CD4-positive, alpha-beta T cell treated with Interleukin-10 for 1 hour (primary cell): ENCODE data around the gene RTN4.
A peak's percentile ranks its signal among the peaks of the same experiment; 100 is the strongest.
"Not testable (repeated sequence)": the region's sequence is repeated elsewhere in the genome, so short reads cannot be mapped to it uniquely, and the experiment has no call there.

Experiments
- DNase-seq: peaks from one replicate; pipeline ENCODE4 v3.0.0-alpha.2; 2020

Gene RTN4, protein sequence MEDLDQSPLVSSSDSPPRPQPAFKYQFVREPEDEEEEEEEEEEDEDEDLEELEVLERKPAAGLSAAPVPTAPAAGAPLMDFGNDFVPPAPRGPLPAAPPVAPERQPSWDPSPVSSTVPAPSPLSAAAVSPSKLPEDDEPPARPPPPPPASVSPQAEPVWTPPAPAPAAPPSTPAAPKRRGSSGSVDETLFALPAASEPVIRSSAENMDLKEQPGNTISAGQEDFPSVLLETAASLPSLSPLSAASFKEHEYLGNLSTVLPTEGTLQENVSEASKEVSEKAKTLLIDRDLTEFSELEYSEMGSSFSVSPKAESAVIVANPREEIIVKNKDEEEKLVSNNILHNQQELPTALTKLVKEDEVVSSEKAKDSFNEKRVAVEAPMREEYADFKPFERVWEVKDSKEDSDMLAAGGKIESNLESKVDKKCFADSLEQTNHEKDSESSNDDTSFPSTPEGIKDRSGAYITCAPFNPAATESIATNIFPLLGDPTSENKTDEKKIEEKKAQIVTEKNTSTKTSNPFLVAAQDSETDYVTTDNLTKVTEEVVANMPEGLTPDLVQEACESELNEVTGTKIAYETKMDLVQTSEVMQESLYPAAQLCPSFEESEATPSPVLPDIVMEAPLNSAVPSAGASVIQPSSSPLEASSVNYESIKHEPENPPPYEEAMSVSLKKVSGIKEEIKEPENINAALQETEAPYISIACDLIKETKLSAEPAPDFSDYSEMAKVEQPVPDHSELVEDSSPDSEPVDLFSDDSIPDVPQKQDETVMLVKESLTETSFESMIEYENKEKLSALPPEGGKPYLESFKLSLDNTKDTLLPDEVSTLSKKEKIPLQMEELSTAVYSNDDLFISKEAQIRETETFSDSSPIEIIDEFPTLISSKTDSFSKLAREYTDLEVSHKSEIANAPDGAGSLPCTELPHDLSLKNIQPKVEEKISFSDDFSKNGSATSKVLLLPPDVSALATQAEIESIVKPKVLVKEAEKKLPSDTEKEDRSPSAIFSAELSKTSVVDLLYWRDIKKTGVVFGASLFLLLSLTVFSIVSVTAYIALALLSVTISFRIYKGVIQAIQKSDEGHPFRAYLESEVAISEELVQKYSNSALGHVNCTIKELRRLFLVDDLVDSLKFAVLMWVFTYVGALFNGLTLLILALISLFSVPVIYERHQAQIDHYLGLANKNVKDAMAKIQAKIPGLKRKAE

DNA sequence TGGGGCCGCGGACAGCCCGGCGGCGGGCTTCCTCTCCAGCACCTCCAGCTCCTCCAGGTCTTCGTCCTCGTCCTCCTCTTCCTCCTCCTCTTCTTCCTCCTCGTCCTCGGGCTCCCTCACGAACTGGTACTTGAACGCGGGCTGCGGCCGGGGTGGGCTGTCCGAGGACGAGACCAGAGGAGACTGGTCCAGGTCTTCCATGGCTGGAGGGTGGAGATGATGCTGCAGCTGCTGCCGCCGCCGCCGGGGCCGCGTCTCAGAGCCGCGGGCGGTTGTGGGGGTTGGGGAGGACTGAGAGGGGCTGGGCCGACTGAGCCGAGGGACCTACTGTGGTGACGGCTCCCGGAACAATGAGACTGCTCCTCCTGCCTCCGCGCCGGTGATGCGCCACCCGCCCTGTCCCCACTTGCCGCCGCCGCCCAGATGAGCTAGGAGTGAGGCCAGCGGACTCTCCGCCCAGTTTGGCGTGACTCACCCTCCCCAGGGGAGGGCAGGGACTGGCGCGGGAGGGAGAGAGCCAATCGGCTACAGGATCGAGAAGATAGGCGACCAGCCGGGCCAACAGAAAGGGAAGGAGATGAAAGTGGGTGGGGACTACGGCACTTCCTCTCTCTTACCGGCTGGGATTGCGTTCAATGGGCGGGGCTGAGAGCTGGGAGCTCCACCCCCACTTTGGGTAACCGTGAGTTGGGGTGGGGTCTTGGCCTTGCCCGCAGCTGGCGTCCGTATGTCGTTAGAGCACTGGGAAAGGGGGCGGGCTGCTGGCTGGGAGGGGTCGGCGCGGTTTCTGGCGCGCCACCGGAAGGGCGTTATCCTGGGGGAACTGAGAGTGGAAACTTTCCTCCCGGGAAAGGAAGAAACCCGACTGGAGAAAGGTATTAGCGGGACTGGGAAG lies at the start of gene RTN4:
Gene RTN4, minus strand, starts transcription at position 352 of the 895 bp plus-strand sequence. Its CDS starts 151 bp downstream, at position 201.
- peak; percentile 99 for DNase-seq

GRCh38 chr2:55099493-55099877 lies 49.2 kb upstream of the RTN4 start:
- no peak for DNase-seq

- DNase-seq = no peak
Observed at GRCh38 chr2:55097461-55098410, 47.5 kb upstream of the RTN4 start.

- no peak for DNase-seq
Observed at GRCh38 chr2:55097082-55097460, 46.8 kb upstream of the RTN4 start.

DNA sequence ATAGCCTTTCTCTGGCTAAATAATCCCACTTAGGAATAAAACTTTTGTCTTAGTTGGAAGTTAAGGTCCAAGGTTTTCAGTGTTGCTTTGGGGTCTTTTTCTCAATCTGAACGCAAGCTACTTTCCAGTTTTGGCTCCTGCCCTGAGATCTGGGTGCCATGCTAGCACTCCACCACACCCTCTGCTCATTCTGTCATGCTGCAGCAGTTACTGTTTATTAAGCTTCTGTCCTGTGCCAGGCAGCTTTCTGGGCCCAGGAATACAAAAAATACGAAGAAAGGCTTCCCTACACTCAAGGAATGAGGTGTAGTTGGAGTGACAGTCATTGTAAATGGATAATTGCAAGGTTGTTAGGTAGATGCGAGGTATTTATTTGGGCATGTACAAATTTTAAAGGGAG lies 46.3 kb upstream of the RTN4 start:
- no peak for DNase-seq

DNA sequence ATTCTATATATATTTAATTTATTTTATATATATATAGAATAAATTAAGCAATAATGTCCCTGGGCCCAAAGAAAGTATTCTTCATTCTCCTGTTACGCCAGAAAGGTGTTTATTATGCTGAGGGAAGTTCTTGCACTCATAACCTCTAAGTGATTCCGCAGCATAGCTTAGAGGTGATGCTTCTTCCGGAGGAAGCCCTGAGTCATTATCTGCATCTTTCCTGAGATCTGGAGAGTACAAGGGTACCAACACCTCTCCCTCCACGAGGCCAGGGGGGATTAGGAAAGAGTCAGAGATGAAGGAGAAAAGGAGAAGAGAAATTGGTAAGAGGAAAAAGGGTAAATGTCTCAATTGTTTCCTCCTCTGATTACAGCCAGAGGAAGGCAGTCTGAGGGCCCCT lies 43.1 kb upstream of the RTN4 start:
- DNase-seq = no peak

DNA sequence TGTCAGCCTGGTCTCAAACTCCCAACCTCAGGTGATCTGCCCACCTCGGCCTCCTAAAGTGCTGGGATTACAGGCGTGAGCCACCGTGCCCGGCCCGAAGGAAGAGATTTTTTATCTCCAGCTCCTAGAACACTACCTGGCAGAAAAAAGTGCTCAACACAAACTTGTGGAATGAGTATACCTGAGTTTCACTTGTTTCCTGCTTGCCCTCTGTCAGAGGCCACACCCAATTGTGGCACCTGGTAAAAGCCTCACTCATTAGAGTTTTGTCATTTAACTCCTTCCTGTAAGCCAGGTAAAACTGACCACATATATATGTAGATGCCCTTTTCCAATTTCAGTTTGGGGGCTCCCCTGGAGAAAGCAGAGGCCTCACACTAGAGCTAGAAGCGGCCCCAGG lies 42.2 kb upstream of the RTN4 start:
- no peak for DNase-seq

DNA sequence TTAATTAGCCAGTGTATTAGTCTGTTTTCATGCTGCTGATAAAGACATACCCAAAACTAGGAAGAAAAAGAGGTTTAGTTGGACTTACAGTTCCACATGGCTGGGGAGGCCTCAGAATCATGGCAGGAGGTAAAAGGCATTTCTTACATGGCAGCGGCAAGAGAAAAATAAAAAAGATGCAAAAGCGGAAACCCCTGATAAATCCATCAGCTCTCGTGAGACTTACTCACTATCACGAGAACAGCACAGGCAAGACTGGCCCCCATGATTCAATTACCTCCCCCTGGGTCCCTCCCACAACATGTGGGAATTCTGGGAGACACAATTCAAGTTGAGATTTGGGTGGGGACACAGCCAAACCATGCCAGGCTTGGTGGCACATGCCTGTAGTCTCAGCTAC lies 41.4 kb upstream of the RTN4 start:
- not testable (repeated sequence) for DNase-seq

GRCh38 chr2:55090702-55091101 lies 40.5 kb upstream of the RTN4 start:
- no peak for DNase-seq

- no peak for DNase-seq
Observed at GRCh38 chr2:55089726-55090125, 39.5 kb upstream of the RTN4 start.

GRCh38 chr2:55088400-55088799 lies 38.1 kb upstream of the RTN4 start:
- DNase-seq = no peak

- DNase-seq = no peak
Observed at GRCh38 chr2:55087936-55088335, 37.7 kb upstream of the RTN4 start.

- DNase-seq = no peak
Observed at GRCh38 chr2:55087501-55087900, 37.2 kb upstream of the RTN4 start.

DNA sequence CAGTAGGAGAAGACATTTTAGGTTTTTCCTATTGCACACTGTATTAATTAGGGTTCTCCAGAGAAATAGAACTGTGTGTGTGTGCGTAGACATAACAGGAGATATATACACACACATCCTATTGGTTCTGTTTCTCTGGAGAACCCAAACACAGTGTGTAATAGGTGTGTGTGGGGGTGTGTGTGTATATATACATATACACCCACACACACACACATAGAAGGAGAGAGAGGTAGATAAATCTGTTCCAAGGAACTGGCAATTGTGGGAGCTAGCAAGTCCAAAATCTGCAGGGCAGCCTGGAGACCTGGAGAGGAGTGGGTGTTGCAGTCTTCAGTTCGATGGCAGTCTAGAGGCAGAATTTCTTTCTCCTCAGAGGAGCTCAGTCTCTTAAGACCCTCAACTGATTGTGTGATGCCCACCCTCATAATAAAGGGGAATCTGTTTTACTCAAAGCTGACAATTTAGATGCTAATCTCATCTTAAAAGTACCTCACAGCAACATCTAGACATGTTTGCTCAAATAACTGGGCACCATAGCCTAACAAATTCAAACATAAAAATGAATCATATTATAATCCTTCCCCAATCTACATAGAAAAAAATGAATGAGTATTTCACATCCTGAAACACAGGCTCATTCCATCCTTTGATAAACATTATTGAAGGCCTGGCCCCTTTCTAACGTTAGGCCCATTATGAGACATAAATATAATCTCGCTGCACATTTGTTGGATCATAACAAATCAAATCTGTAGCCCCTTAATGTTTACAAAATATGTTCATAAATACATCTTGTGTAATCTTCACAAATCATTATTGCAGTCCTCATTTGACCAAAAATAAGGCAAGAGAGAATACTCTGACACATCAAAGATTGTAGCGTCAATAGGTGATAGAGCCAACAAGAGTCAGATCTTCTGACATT lies 35.1 kb upstream of the RTN4 start:
- no peak for DNase-seq

DNA sequence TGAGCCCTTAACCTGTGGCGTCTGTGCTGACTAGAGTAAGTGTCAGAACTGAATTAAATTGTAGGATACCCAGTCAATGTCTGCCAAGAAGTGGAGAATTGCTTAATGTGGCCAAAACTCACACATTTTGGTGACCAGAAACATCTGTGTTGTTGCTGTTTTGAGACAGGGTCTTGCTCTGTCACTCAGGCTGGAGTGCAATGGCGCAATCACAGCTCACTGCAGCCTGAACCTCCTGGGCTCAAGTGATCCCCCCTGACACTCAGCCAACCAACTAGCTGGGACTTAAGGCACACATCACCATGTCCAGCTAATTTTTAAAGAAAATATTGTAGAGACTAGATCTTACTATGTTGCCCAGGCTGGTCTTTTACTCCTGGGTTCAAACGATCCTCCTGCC lies 34.4 kb upstream of the RTN4 start:
- no peak for DNase-seq

DNA sequence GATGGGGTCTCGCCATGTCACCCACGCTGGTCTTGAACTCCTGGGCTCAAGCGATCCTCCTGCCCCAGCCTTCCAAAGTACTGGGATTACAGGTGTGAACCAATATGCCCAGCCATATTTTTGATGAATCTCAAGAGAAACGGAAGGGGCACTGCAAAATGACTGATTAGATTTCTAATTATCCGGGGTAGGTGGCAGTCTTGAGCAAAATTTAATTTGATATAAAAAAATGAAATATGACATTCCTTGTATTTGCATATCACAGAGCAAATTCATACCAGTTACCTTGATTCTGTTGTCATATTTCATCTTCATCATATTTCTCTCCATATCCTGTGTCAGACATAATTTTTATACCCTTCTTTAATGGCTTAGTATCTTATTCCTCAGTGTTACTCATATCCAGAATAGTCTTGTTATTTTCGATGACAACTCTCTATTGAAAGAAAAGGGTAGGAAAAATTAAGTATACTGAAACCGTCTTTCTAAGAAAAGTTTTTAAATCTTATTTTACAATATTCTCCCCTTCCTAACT lies 30.0 kb upstream of the RTN4 start:
- no peak for DNase-seq

- no peak for DNase-seq
Observed at GRCh38 chr2:55078956-55079355, 28.7 kb upstream of the RTN4 start.

- DNase-seq = no peak
Observed at GRCh38 chr2:55076721-55077120, 26.5 kb upstream of the RTN4 start.

GRCh38 chr2:55076019-55076418 lies 25.8 kb upstream of the RTN4 start:
- not testable (repeated sequence) for DNase-seq
